ENCODE measurements around the gene GPS1. TPM values are rescaled to one million over a fixed set of nuclear protein-coding genes. Genes with fewer than 3 reads are reported as not detected.

Gene GPS1
- total and polyA plus RNA-seq, 9 of the 15 experiments (the other 6 are each of a cell fraction or from before 2014, with no cell fraction given) = 3.1 to 167 (median 69.9) TPM

- TF ChIP-seq CTCF (IDR thresholded peaks at IDR 0.05 in 2 of 3, conservative IDR thresholded peaks at IDR 0.05 in 1 of 3; ENCODE audit: insufficient read depth in 2 of 3, low read depth in 1 of 3, low read length in 3 of 3) (peak in 1 of 3 experiments; percentile 26; a peak in 2 of 6 replicates), CHD7 (IDR thresholded peaks at IDR 0.05; ENCODE audit: low read depth, low read length) (no peak), POLR3A (IDR thresholded peaks at IDR 0.05; ENCODE audit: borderline replicate concordance, extremely low read depth, insufficient read depth, insufficient read length) (no peak), ZNF764 (CRISPR knock-in tag; IDR thresholded peaks at IDR 0.05; ENCODE audit: low read depth) (no peak), TFAP4 (CRISPR knock-in tag; IDR thresholded peaks at IDR 0.05; ENCODE audit: borderline replicate concordance) (peak; percentile 51; the same call in 1 of the 2 replicates), DEAF1 (CRISPR knock-in tag; IDR thresholded peaks at IDR 0.05) (no peak), POLR2B (IDR thresholded peaks at IDR 0.05; ENCODE audit: low read depth, partially characterized antibody) (peak; percentile 54), ZNF695 (CRISPR knock-in tag; IDR thresholded peaks at IDR 0.05) (no peak), MCM7 (IDR thresholded peaks at IDR 0.05) (no peak), NFE2 (IDR thresholded peaks at IDR 0.05; ENCODE audit: low read depth) (no peak), HNRNPH1 (optimal IDR thresholded peaks at IDR 0.05; ENCODE audit: low read depth, low read length) (no peak)
These were observed 19.6 kb upstream of the GPS1 start (continued) for GRCh38 chr17:82031885-82032627.

All from K562 (cell line).